Renal pelvis (tissue), 4 donors: Measurements from ENCODE around the gene ZNF516. TPM values are rescaled to one million over a fixed set of nuclear protein-coding genes. Genes with fewer than 3 reads are reported as not detected.

Experiments used
- DNase-seq: peaks from one replicate; pipeline ENCODE4 v3.0.0-alpha.2; 2013
- polyA plus RNA-seq, 3 donors: library from polyadenylated mRNA; unstranded; fragments of 120-200 nt; gene quantifications; one replicate each; pipeline ENCODE4 v1.2.1, GENCODE V29; 2013; ENCODE audit not compliant: insufficient read length in 3 of 3

Gene ZNF516
- polyA plus RNA-seq, 3 donors: 41.2 to 58.4 (median 42.6) TPM

- no peak for DNase-seq
These were observed 37.6 kb downstream of the ZNF516 start for GRCh38 chr18:76457475-76457874.

- DNase-seq: no peak
These were observed 38.2 kb downstream of the ZNF516 start for GRCh38 chr18:76456823-76457222.

GRCh38 chr18:76456018-76456750, 38.9 kb downstream of the ZNF516 start:
- no peak for DNase-seq

GRCh38 chr18:76455003-76455676, 39.9 kb downstream of the ZNF516 start:
- no peak for DNase-seq

- no peak for DNase-seq
These were observed 40.6 kb downstream of the ZNF516 start for GRCh38 chr18:76454418-76454817.

GRCh38 chr18:76453932-76454331, 41.1 kb downstream of the ZNF516 start:
- DNase-seq: no peak

- no peak for DNase-seq
These were observed 41.9 kb downstream of the ZNF516 start for GRCh38 chr18:76453057-76453561.

- DNase-seq: no peak
These were observed 42.7 kb downstream of the ZNF516 start for GRCh38 chr18:76452357-76452756.

GRCh38 chr18:76451396-76452331, 43.4 kb downstream of the ZNF516 start:
- DNase-seq: no peak

- no peak for DNase-seq
These were observed 44.3 kb downstream of the ZNF516 start for GRCh38 chr18:76450452-76451395.

- DNase-seq: no peak
These were observed 46.0 kb downstream of the ZNF516 start for GRCh38 chr18:76449111-76449453.

GRCh38 chr18:76448256-76449110, 46.6 kb downstream of the ZNF516 start:
- DNase-seq: no peak

- DNase-seq: no peak
These were observed 47.7 kb downstream of the ZNF516 start for GRCh38 chr18:76447258-76447890.

GRCh38 chr18:76446321-76447257, 48.5 kb downstream of the ZNF516 start:
- no peak for DNase-seq

- no peak for DNase-seq
These were observed 49.3 kb downstream of the ZNF516 start for GRCh38 chr18:76445741-76446232.

GRCh38 chr18:76445275-76445674, 49.8 kb downstream of the ZNF516 start:
- no peak for DNase-seq

GRCh38 chr18:76444446-76445105, 50.5 kb downstream of the ZNF516 start:
- no peak for DNase-seq
